Testis (tissue), 2 donors: Measurements from ENCODE around the gene CSN1S1.

Source experiments
- POLR2A ChIP-seq: fragments of 450-650 bp; IDR thresholded peaks from one replicate; pipeline ENCODE4 v1.6.1; 2017; ENCODE audit warnings: antibody characterized with exemption, mild to moderate bottlenecking, moderate library complexity
- TF ChIP-seq, protein P1 (sequence below), 3 experiments: fragments of 450-650 bp in 2 of 3; fragments of 200-600 bp in 1 of 3; sonication (generic) in 1 of 3; IDR thresholded peaks; one replicate each; pipeline ENCODE4 v1.5.1; 2016 to 2019; ENCODE audit warnings: antibody characterized with exemption in 3 of 3, mild to moderate bottlenecking in 2 of 3, moderate library complexity in 1 of 3

DNA sequence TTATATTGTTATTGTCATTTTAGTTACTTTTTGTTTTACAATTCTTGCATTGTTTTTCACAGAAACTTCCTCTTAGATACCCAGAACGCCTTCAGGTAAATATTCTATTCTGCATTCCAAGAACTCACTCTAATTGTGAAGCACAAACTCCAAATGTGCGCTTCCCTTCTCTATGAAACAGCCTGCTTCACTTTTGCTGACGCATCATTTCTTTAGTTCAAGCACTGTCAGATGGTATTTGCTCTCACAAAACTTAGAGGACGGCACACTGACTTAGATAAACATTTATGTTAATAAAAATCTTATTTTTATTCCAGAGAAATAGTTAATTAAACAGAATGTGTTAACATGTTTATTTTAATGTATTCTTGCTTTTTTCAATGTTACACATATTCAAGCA is 3.3 kb downstream of the CSN1S1 start:
- TF ChIP-seq, protein P1, sequence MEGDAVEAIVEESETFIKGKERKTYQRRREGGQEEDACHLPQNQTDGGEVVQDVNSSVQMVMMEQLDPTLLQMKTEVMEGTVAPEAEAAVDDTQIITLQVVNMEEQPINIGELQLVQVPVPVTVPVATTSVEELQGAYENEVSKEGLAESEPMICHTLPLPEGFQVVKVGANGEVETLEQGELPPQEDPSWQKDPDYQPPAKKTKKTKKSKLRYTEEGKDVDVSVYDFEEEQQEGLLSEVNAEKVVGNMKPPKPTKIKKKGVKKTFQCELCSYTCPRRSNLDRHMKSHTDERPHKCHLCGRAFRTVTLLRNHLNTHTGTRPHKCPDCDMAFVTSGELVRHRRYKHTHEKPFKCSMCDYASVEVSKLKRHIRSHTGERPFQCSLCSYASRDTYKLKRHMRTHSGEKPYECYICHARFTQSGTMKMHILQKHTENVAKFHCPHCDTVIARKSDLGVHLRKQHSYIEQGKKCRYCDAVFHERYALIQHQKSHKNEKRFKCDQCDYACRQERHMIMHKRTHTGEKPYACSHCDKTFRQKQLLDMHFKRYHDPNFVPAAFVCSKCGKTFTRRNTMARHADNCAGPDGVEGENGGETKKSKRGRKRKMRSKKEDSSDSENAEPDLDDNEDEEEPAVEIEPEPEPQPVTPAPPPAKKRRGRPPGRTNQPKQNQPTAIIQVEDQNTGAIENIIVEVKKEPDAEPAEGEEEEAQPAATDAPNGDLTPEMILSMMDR (IDR thresholded peaks at IDR 0.05) = no peak
- TF ChIP-seq POLR2A = no peak
